Measurements from ENCODE around the gene XRCC6. TPM values are rescaled to one million over a fixed set of nuclear protein-coding genes. Genes with fewer than 3 reads are reported as not detected.

XRCC6 gene
- total and polyA plus RNA-seq, 2 of the 13 experiments (the other 11 are each of a cell fraction or from before 2014, with no cell fraction given), result 124 to 625 TPM

DNA sequence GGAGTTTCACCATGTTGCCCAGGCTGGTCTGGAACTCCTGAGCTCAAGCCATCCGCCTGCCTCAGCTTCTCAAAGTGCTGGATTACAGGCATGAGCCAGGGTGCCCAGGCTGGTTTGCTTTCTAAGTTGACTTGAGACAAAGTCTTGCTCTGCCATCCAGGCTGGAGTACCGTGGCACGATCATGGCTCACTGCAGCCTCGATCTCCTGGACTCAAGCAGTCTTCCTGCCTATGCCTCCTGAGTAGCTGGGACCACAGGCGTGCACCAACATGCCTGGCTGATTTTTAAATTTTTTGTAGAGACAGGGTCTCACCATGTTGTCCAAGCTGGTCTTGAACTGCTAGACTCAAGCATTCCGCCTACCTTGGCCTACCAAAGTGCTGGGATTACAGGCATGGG, 36.6 kb downstream of the XRCC6 start:
- ChIA-PET POLR2A (no interaction called here), CTCF (ENCODE audit: low intra/inter-chr PET ratio, low total read pairs) (no interaction called here)
- intact Hi-C loops (cut with micrococcal nuclease; ENCODE audit: unreplicated experiment), result no loop called here
- Histone ChIP-seq H3K27ac (ENCODE audit: extremely low read length, insufficient read depth, low read length) (no peak overlapping the region), H3K9me3 (ENCODE audit: low read length) (no peaks in the 10 kb centered on the region), H3K27me3 (ENCODE audit: control insufficient read depth in 1 of 2, insufficient read depth in 2 of 2, low read length in 2 of 2) (no peaks in the 10 kb centered on the region), H3K9ac (ENCODE audit: insufficient read depth, low read depth, low read length) (no peak overlapping the region), H3K4me1 (ENCODE audit: insufficient read depth, low read length) (peaks cover 24% of the 10 kb centered on the region), H3K4me2 (ENCODE audit: low read depth, low read length) (no peak overlapping the region), H3K79me2 (ENCODE audit: insufficient read depth, low read length) (no peaks in the 10 kb centered on the region), H2AFZ (ENCODE audit: low read length) (no peak overlapping the region), H3K36me3 (replicated peaks in 1 of 2; ENCODE audit: control insufficient read depth in 1 of 2, insufficient read depth in 2 of 2, low read length in 2 of 2) (peaks cover 43 to 89% of the 10 kb centered on the region in 2 experiments), H4K20me1 (ENCODE audit: insufficient read depth, low read length) (no peaks in the 10 kb centered on the region), H3K4me3 (replicated peaks in 1 of 3; ENCODE audit: insufficient read depth in 1 of 3, low read depth in 2 of 3, low read length in 3 of 3) (no peak overlapping the region)
- DNase-seq (ENCODE audit: low spot score), result no peak
- BruUV-seq (replicated peaks), result no TSS peak
- FAIRE-seq, result no peak
- whole genome bisulfite sequencing (ENCODE audit: low lambda C conversion rate), result 98% methylated on average over 5 of the region's 6 CpGs
- no peak for TF ChIP-seq ZNF530 (CRISPR knock-in tag; IDR thresholded peaks at IDR 0.05; ENCODE audit: low read depth)
- TF ChIP-seq ZBTB42 (CRISPR knock-in tag; IDR thresholded peaks at IDR 0.05), result no peak
- TF ChIP-seq KDM4B (CRISPR knock-in tag; IDR thresholded peaks at IDR 0.05), result no peak
- TF ChIP-seq, protein P1, sequence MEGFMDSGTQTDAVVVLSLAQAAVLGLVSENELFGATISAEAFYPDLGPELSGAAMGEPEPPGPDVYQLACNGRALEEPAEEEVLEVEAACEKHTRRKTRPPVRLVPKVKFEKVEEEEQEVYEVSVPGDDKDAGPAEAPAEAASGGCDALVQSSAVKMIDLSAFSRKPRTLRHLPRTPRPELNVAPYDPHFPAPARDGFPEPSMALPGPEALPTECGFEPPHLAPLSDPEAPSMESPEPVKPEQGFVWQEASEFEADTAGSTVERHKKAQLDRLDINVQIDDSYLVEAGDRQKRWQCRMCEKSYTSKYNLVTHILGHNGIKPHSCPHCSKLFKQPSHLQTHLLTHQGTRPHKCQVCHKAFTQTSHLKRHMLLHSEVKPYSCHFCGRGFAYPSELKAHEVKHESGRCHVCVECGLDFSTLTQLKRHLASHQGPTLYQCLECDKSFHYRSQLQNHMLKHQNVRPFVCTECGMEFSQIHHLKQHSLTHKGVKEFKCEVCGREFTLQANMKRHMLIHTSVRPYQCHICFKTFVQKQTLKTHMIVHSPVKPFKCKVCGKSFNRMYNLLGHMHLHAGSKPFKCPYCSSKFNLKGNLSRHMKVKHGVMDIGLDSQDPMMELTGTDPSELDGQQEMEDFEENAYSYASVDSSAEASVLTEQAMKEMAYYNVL (CRISPR knock-in tag; IDR thresholded peaks at IDR 0.05; ENCODE audit: borderline replicate concordance), result no peak
- no peak for TF ChIP-seq GZF1 (CRISPR knock-in tag; IDR thresholded peaks at IDR 0.05)
- TF ChIP-seq, protein P2, sequence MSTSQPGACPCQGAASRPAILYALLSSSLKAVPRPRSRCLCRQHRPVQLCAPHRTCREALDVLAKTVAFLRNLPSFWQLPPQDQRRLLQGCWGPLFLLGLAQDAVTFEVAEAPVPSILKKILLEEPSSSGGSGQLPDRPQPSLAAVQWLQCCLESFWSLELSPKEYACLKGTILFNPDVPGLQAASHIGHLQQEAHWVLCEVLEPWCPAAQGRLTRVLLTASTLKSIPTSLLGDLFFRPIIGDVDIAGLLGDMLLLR (CRISPR knock-in tag; IDR thresholded peaks at IDR 0.05), result no peak
- no peak for TF ChIP-seq ZNF33B (CRISPR knock-in tag; IDR thresholded peaks at IDR 0.05)
- no peak for TF ChIP-seq ZSCAN9 (CRISPR knock-in tag; IDR thresholded peaks at IDR 0.05; ENCODE audit: borderline replicate concordance)
- TF ChIP-seq ZNF354B (CRISPR knock-in tag; IDR thresholded peaks at IDR 0.05), result no peak
- no peak for TF ChIP-seq ZNF550 (CRISPR knock-in tag; IDR thresholded peaks at IDR 0.05; ENCODE audit: borderline replicate concordance)
- TF ChIP-seq ISL2 (CRISPR knock-in tag; IDR thresholded peaks at IDR 0.05), result no peak
- TF ChIP-seq, protein P3, sequence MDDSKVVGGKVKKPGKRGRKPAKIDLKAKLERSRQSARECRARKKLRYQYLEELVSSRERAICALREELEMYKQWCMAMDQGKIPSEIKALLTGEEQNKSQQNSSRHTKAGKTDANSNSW (CRISPR knock-in tag; IDR thresholded peaks at IDR 0.05; ENCODE audit: borderline replicate concordance), result no peak
- ATAC-seq, result no peak
- in situ Hi-C loops (cut with HindIII; ENCODE audit: extremely low pct_ligation_motif_present, low pct_unique_long_range_greater_than_20kb), result no loop called here
